Neural cell (in vitro differentiated cells): ENCODE data around the gene SLF1.

Experiments
- TF ChIP-seq, protein P1 (sequence below): IDR thresholded peaks from 2 replicates; pipeline ENCODE4 v1.6.1; 2012; ENCODE audit warnings: borderline replicate concordance
- TF ChIP-seq, protein P2 (sequence below): fragments of 450-650 bp; IDR thresholded peaks from 2 replicates; pipeline ENCODE4 v1.5.1; 2014; ENCODE audit warnings: antibody characterized with exemption, mild to moderate bottlenecking, moderate library complexity; ENCODE audit not compliant: poor library complexity, severe bottlenecking

DNA sequence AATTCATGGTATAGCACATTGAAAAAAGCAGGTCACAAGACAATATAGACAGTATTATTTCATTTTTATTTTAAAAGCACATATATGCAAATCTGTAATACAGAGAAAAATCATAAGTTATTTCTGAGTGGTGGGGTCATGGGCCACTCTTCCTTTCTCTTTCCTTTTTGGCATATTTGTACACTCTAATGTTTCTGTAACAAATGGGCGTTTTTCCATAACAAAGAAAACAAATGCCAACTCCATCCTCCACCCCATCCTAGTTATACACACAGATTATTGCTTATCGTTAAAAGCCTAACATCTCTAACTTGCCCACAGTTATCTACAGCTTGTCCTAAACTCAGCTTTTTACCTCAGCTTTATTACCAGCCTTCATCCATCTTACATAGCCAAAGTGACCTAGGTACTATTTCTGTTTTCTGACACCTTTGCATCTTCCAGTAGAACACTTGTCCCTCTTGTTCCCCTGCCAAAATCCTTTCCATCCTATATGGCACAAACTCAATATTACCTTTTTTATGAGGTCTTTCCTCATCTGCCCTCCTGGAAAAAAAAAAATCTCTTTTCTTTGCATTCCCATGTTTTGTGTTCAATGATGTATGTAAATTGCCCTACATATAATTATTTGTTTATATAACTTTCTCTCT, 4.2 kb upstream of the SLF1 start:
- TF ChIP-seq, protein P1, sequence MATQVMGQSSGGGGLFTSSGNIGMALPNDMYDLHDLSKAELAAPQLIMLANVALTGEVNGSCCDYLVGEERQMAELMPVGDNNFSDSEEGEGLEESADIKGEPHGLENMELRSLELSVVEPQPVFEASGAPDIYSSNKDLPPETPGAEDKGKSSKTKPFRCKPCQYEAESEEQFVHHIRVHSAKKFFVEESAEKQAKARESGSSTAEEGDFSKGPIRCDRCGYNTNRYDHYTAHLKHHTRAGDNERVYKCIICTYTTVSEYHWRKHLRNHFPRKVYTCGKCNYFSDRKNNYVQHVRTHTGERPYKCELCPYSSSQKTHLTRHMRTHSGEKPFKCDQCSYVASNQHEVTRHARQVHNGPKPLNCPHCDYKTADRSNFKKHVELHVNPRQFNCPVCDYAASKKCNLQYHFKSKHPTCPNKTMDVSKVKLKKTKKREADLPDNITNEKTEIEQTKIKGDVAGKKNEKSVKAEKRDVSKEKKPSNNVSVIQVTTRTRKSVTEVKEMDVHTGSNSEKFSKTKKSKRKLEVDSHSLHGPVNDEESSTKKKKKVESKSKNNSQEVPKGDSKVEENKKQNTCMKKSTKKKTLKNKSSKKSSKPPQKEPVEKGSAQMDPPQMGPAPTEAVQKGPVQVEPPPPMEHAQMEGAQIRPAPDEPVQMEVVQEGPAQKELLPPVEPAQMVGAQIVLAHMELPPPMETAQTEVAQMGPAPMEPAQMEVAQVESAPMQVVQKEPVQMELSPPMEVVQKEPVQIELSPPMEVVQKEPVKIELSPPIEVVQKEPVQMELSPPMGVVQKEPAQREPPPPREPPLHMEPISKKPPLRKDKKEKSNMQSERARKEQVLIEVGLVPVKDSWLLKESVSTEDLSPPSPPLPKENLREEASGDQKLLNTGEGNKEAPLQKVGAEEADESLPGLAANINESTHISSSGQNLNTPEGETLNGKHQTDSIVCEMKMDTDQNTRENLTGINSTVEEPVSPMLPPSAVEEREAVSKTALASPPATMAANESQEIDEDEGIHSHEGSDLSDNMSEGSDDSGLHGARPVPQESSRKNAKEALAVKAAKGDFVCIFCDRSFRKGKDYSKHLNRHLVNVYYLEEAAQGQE, result no peak
- TF ChIP-seq, protein P2, sequence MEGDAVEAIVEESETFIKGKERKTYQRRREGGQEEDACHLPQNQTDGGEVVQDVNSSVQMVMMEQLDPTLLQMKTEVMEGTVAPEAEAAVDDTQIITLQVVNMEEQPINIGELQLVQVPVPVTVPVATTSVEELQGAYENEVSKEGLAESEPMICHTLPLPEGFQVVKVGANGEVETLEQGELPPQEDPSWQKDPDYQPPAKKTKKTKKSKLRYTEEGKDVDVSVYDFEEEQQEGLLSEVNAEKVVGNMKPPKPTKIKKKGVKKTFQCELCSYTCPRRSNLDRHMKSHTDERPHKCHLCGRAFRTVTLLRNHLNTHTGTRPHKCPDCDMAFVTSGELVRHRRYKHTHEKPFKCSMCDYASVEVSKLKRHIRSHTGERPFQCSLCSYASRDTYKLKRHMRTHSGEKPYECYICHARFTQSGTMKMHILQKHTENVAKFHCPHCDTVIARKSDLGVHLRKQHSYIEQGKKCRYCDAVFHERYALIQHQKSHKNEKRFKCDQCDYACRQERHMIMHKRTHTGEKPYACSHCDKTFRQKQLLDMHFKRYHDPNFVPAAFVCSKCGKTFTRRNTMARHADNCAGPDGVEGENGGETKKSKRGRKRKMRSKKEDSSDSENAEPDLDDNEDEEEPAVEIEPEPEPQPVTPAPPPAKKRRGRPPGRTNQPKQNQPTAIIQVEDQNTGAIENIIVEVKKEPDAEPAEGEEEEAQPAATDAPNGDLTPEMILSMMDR, result no peak
